Panc1 (cell line): Measurements from ENCODE around the gene VAT1L.

ENCODE experiments used
- CTCF ChIP-seq: fragments of 450-650 bp; IDR thresholded peaks from 2 replicates; pipeline ENCODE4 v1.5.1; 2017; ENCODE audit warnings: mild to moderate bottlenecking
- POLR2AphosphoS5 ChIP-seq: IDR thresholded peaks from 2 replicates; pipeline ENCODE4 v1.6.1; 2012; ENCODE audit warnings: mild to moderate bottlenecking, low read depth, low read length, moderate library complexity
- TF ChIP-seq, protein P1 (sequence below), 2 experiments: IDR thresholded peaks; 2 replicates each; pipeline ENCODE4 v1.6.1; 2011 to 2012; ENCODE audit warnings: low read depth in 2 of 2, control low read depth in 1 of 2, low read length in 1 of 2, mild to moderate bottlenecking in 1 of 2, moderate library complexity in 1 of 2; ENCODE audit not compliant: insufficient read depth in 1 of 2

- TF ChIP-seq CTCF (no peak), POLR2AphosphoS5 (no peak)
- TF ChIP-seq, protein P1, sequence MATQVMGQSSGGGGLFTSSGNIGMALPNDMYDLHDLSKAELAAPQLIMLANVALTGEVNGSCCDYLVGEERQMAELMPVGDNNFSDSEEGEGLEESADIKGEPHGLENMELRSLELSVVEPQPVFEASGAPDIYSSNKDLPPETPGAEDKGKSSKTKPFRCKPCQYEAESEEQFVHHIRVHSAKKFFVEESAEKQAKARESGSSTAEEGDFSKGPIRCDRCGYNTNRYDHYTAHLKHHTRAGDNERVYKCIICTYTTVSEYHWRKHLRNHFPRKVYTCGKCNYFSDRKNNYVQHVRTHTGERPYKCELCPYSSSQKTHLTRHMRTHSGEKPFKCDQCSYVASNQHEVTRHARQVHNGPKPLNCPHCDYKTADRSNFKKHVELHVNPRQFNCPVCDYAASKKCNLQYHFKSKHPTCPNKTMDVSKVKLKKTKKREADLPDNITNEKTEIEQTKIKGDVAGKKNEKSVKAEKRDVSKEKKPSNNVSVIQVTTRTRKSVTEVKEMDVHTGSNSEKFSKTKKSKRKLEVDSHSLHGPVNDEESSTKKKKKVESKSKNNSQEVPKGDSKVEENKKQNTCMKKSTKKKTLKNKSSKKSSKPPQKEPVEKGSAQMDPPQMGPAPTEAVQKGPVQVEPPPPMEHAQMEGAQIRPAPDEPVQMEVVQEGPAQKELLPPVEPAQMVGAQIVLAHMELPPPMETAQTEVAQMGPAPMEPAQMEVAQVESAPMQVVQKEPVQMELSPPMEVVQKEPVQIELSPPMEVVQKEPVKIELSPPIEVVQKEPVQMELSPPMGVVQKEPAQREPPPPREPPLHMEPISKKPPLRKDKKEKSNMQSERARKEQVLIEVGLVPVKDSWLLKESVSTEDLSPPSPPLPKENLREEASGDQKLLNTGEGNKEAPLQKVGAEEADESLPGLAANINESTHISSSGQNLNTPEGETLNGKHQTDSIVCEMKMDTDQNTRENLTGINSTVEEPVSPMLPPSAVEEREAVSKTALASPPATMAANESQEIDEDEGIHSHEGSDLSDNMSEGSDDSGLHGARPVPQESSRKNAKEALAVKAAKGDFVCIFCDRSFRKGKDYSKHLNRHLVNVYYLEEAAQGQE (IDR thresholded peaks at IDR 0.05; ENCODE audit: insufficient read depth in 1 of 2, low read depth in 2 of 2, low read length in 1 of 2) = no peak
These were observed 912 bp upstream of the VAT1L start for GRCh38 chr16:77787452-77787851.
